H1 (cell line): ENCODE data around the gene ULBP3. TPM values are rescaled to one million over a fixed set of nuclear protein-coding genes. Genes with fewer than 3 reads are reported as not detected.

ENCODE experiments used
- CTCF ChIA-PET: fragments of 300-600 bp; sonication (Branson Sonifier 250); formaldehyde crosslinking; loops from one replicate; lab custom pipeline; 2021; ENCODE audit not compliant: partially characterized antibody; lab: Charles Lee
- POLR2A ChIA-PET: fragments of 300-600 bp; sonication (Branson Sonifier 250); formaldehyde crosslinking; loops from one replicate; lab custom pipeline; 2021; ENCODE audit warnings: inconsistent platforms; ENCODE audit not compliant: partially characterized antibody; lab: Charles Lee
- DNase-seq, 2 experiments: peaks; one replicate each; pipeline versions ENCODE4 v3.0.0 to v3.0.0-alpha.2; 2010 to 2022; ENCODE audit warnings: low spot score in 2 of 2, low read depth in 1 of 2, mixed read lengths in 1 of 2
- FAIRE-seq: peaks from 2 replicates; lab custom pipeline; 2011; peaks lifted over from hg19 to GRCh38; lab: Jason Lieb, UNC
- H2AFZ ChIP-seq: 2 replicates; pipeline ENCODE4 v1.8.1; 2012; ENCODE audit warnings: low read length, inconsistent platforms
- H2AK5ac ChIP-seq: 2 replicates; pipeline ENCODE4 v1.6.1; 2013; ENCODE audit warnings: low read depth, low read length
- H2BK120ac ChIP-seq: replicated peaks from 2 replicates; pipeline ENCODE3; 2013; ENCODE audit warnings: low read depth, low read length, inconsistent platforms
- H2BK12ac ChIP-seq: 2 replicates; pipeline ENCODE4 v1.6.1; 2013; ENCODE audit warnings: low read depth, low read length
- H2BK15ac ChIP-seq: 2 replicates; pipeline ENCODE4 v1.6.1; 2013; ENCODE audit warnings: low read length
- H2BK20ac ChIP-seq: 2 replicates; pipeline ENCODE4 v1.6.1; 2013; ENCODE audit warnings: low read length
- H2BK5ac ChIP-seq: 2 replicates; pipeline ENCODE4 v1.6.1; 2013; ENCODE audit warnings: low read depth, low read length
- H3K14ac ChIP-seq: 2 replicates; pipeline ENCODE4 v1.6.1; 2013; ENCODE audit warnings: inconsistent platforms; ENCODE audit not compliant: insufficient read length
- H3K18ac ChIP-seq: 2 replicates; pipeline ENCODE4 v1.6.1; 2013; ENCODE audit warnings: low read length; ENCODE audit errors: extremely low read depth
- H3K23ac ChIP-seq: 2 replicates; pipeline ENCODE4 v1.6.1; 2013; ENCODE audit warnings: inconsistent platforms; ENCODE audit not compliant: insufficient read length
- H3K23me2 ChIP-seq: 2 replicates; pipeline ENCODE4 v1.6.1; 2013; ENCODE audit warnings: low read depth, low read length
- H3K27ac ChIP-seq: 2 replicates; pipeline ENCODE4 v1.6.1; 2011; ENCODE audit warnings: low read depth, low read length, inconsistent platforms
- H3K27me3 ChIP-seq, 4 experiments: replicated peaks in 1 of 4; 1 replicate in 1 of 4; 2 replicates in 3 of 4; pipeline versions ENCODE4 v1.6.1 to v1.8.1; 2011 to 2013; ENCODE audit warnings: low read length in 3 of 4, mild to moderate bottlenecking in 3 of 4, inconsistent platforms in 2 of 4, mixed read lengths in 2 of 4, moderate library complexity in 1 of 4; ENCODE audit not compliant: control insufficient read depth in 3 of 4, insufficient read depth in 3 of 4; ENCODE audit errors: extremely low read depth in 1 of 4
- H3K36me3 ChIP-seq, 4 experiments: 2 replicates each; pipeline versions ENCODE4 v1.6.1 to v1.8.1; 2011 to 2013; ENCODE audit warnings: mild to moderate bottlenecking in 4 of 4, low read length in 3 of 4, moderate library complexity in 2 of 4, control low read depth in 1 of 4, inconsistent platforms in 1 of 4; ENCODE audit not compliant: insufficient read depth in 4 of 4, control insufficient read depth in 2 of 4
- H3K4ac ChIP-seq: replicated peaks from 2 replicates; pipeline ENCODE3; 2013; ENCODE audit warnings: low read length, low read depth, mixed read lengths, inconsistent platforms; ENCODE audit not compliant: insufficient read length
- H3K4me1 ChIP-seq, 4 experiments: replicated peaks in 1 of 4; 1 replicate in 1 of 4; 2 replicates in 3 of 4; pipeline versions ENCODE4 v1.6.1 to v1.8.1; 2011 to 2013; ENCODE audit warnings: low read length in 3 of 4, inconsistent platforms in 2 of 4, mixed read lengths in 1 of 4; ENCODE audit not compliant: insufficient read depth in 4 of 4, control insufficient read depth in 3 of 4
- H3K4me2 ChIP-seq, 2 experiments: 2 replicates each; pipeline versions ENCODE4 v1.6.1 to v1.8.1; 2011 to 2013; ENCODE audit warnings: low read depth in 2 of 2, low read length in 2 of 2, control low read depth in 1 of 2, inconsistent platforms in 1 of 2, mild to moderate bottlenecking in 1 of 2; ENCODE audit not compliant: insufficient read depth in 1 of 2
- H3K4me3 ChIP-seq, 4 experiments: fragments of 200-600, 300-600 bp in 1 of 4; sonication (generic), shearing (Covaris generic), sonication (Bioruptor Twin) in 1 of 4; 2 replicates each; pipeline versions ENCODE4 v1.5.1 to v1.8.1; 2011 to 2016; ENCODE audit warnings: low read length in 4 of 4, low read depth in 3 of 4, control low read depth in 2 of 4, inconsistent platforms in 2 of 4, mild to moderate bottlenecking in 2 of 4, mixed read lengths in 1 of 4, moderate library complexity in 1 of 4; ENCODE audit not compliant: insufficient read depth in 2 of 4; ENCODE audit errors: extremely low read depth in 1 of 4
- H3K56ac ChIP-seq: replicated peaks from 2 replicates; pipeline ENCODE3; 2013; ENCODE audit warnings: low read depth, mild to moderate bottlenecking, mixed read lengths, low read length, inconsistent platforms; ENCODE audit not compliant: insufficient read length
- H3K79me1 ChIP-seq: 2 replicates; pipeline ENCODE4 v1.6.1; 2013; ENCODE audit warnings: low read depth, low read length, control low read depth
- H3K79me2 ChIP-seq, 2 experiments: 2 replicates each; pipeline versions ENCODE4 v1.6.1 to v1.8.1; 2012 to 2013; ENCODE audit warnings: low read length in 2 of 2, mild to moderate bottlenecking in 2 of 2, inconsistent platforms in 1 of 2; ENCODE audit not compliant: insufficient read depth in 2 of 2, control insufficient read depth in 1 of 2
- H3K9ac ChIP-seq, 4 experiments: replicated peaks in 1 of 4; 1 replicate in 1 of 4; 2 replicates in 3 of 4; pipeline versions ENCODE4 v1.6.1 to v1.8.1; 2011 to 2013; ENCODE audit warnings: low read depth in 3 of 4, low read length in 3 of 4, control low read depth in 2 of 4, mild to moderate bottlenecking in 2 of 4, moderate library complexity in 2 of 4, inconsistent platforms in 1 of 4; ENCODE audit errors: extremely low read depth in 1 of 4
- H3K9me3 ChIP-seq, 2 experiments: 2 replicates each; pipeline versions ENCODE4 v1.6.1 to v1.8.1; 2012 to 2013; ENCODE audit warnings: mild to moderate bottlenecking in 2 of 2, moderate library complexity in 2 of 2, control low read depth in 1 of 2, inconsistent platforms in 1 of 2, low read depth in 1 of 2, low read length in 1 of 2, mixed read lengths in 1 of 2; ENCODE audit not compliant: insufficient read depth in 2 of 2
- H4K20me1 ChIP-seq, 2 experiments: replicated peaks in 1 of 2; 2 replicates each; pipeline versions ENCODE3 to v1.8.1; 2011 to 2013; ENCODE audit warnings: inconsistent platforms in 2 of 2, low read length in 2 of 2, mild to moderate bottlenecking in 1 of 2; ENCODE audit not compliant: insufficient read depth in 2 of 2, control insufficient read depth in 1 of 2
- H4K5ac ChIP-seq: 2 replicates; pipeline ENCODE4 v1.6.1; 2013; ENCODE audit warnings: low read length, low read depth, mixed read lengths, inconsistent platforms; ENCODE audit not compliant: insufficient read length
- H4K8ac ChIP-seq: 2 replicates; pipeline ENCODE4 v1.8.0; 2013; ENCODE audit warnings: mild to moderate bottlenecking, moderate library complexity, low read length, inconsistent platforms; ENCODE audit not compliant: insufficient read depth; ENCODE audit errors: extremely low read depth
- H4K91ac ChIP-seq: replicated peaks from 2 replicates; pipeline ENCODE3; 2013; ENCODE audit warnings: low read length, mixed read lengths, inconsistent platforms; ENCODE audit not compliant: insufficient read length
- CBX8 ChIP-seq: fragments of 300-800, 300-1000 bp; sonication (generic); IDR thresholded peaks from 2 replicates; pipeline ENCODE4 v1.7.1; 2016; ENCODE audit warnings: low read depth, low read length, borderline replicate concordance
- MAFK ChIP-seq: IDR thresholded peaks from 2 replicates; pipeline ENCODE4 v1.6.1; 2012; ENCODE audit warnings: low read depth, mild to moderate bottlenecking, improper control_type of control experiment, low read length
- POLR2A ChIP-seq, 2 experiments: IDR thresholded peaks; 1 replicate in 1 of 2; 2 replicates in 1 of 2; pipeline ENCODE4 v1.6.1; 2011; ENCODE audit warnings: low read depth in 2 of 2, low read length in 2 of 2, mild to moderate bottlenecking in 2 of 2; ENCODE audit errors: control extremely low read depth in 1 of 2
- SIX5 ChIP-seq: IDR thresholded peaks from 2 replicates; pipeline ENCODE4 v1.6.1; 2011; ENCODE audit warnings: mild to moderate bottlenecking, low read depth, low read length
- TAF7 ChIP-seq: optimal IDR thresholded peaks from 2 replicates; pipeline ENCODE3; 2011; ENCODE audit warnings: low read depth, mild to moderate bottlenecking, inconsistent platforms, low read length, moderate library complexity, borderline replicate concordance
- WGBS, 2 experiments: shearing (Covaris generic) in 1 of 2; methylation state at CpG; one replicate each; pipeline versions ENCODE4 v1.1.6 to v1.1.7; 2013 to 2015; ENCODE audit warnings: low lambda C conversion rate in 2 of 2, mixed read lengths in 2 of 2, inconsistent platforms in 1 of 2, low coverage in 1 of 2, missing lambda C conversion rate in 1 of 2; ENCODE audit not compliant: insufficient replicate concordance in 2 of 2, insufficient coverage in 1 of 2, insufficient read length in 1 of 2; ENCODE audit errors: extremely low coverage in 1 of 2, missing lambda C conversion rate in 1 of 2; 5-methylcytosine and 5-hydroxymethylcytosine counted together
- polyA plus RNA-seq, 7 experiments: library from polyadenylated mRNA; depleted of rRNA in 3 of 7; stranded (reverse) in 5 of 7; unstranded in 2 of 7; fragments of >200 nt in 5 of 7; fragments of 200-250 nt in 2 of 7; gene quantifications; 1 replicate in 5 of 7; 2 replicates in 1 of 7; 4 replicates in 1 of 7; pipeline versions ENCODE4 v1.2.1 to v1.2.3, GENCODE V29; 2011 to 2013; ENCODE audit warnings: missing spikeins in 2 of 7, mixed read lengths in 2 of 7
- total RNA-seq: library from RNA; stranded (reverse); fragmentation: NEBNext Ultra II Directional; extraction: Animal tissue kit (Norgen Biotek cat#: 25700); gene quantifications from 2 replicates; pipeline ENCODE4 v1.2.1, GENCODE V29; 2021
- TF ChIP-seq, protein P1 (sequence below), 3 experiments: IDR thresholded peaks; 1 replicate in 2 of 3; 2 replicates in 1 of 3; pipeline versions ENCODE4 v1.5.1 to v1.6.1; 2011; ENCODE audit warnings: low read length in 3 of 3, mild to moderate bottlenecking in 3 of 3, inconsistent platforms in 2 of 3, low read depth in 1 of 3, moderate library complexity in 1 of 3; ENCODE audit not compliant: insufficient read depth in 1 of 3; ENCODE audit errors: control extremely low read depth in 1 of 3
- TF ChIP-seq, protein P2 (sequence below): IDR thresholded peaks from 2 replicates; pipeline ENCODE4 v1.6.1; 2012; ENCODE audit warnings: inconsistent platforms

Gene ULBP3
- total and polyA plus RNA-seq, 2 of the 8 experiments (the other 6 are each of a cell fraction or from before 2014, with no cell fraction given) = 1.9 to 4.2 TPM

DNA sequence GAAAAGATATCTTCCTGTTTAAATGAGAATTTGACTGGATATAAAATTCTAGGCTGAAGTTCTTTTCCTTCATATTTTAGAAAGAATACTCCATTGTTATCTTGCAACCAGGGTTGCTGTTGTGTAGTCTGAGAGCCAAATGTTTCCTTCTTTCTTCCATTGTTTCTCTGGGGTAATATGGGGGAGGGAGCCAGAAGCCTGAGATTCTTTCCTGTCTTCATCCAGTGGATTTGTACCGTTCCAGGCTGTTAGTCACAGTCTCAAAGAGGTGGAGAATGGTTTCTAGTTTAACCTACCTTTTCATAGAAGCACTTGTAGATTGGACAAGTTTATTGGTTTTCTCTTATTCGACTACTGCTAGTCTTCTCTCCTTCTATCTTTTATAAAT lies 6.1 kb upstream of the ULBP3 start:
- Histone ChIP-seq H3K23ac (no peak overlapping the region), H3K27ac (no peak overlapping the region), H2BK120ac (no peak overlapping the region), H3K4me3 (no peak overlapping the region), H3K18ac (no peak overlapping the region), H4K20me1 (peaks cover 0 to 1% of the 10 kb centered on the region in 2 experiments), H2BK15ac (no peak overlapping the region), H2BK5ac (no peak overlapping the region), H3K79me2 (no peaks in the 10 kb centered on the region), H3K9ac (no peak overlapping the region), H3K14ac (no peak overlapping the region), H4K5ac (no peak overlapping the region), H2BK20ac (no peak overlapping the region), H3K9me3 (no peaks in the 10 kb centered on the region), H3K79me1 (no peaks in the 10 kb centered on the region), H3K4me2 (no peak overlapping the region), H2AK5ac (no peak overlapping the region), H4K91ac (no peak overlapping the region), H3K4ac (no peak overlapping the region), H3K56ac (no peak overlapping the region), H4K8ac (no peak overlapping the region), H3K23me2 (no peaks in the 10 kb centered on the region), H3K27me3 (peaks cover 0 to under 1% (median under 1%) of the 10 kb centered on the region in 4 experiments; a peak in 3 of 7 replicates), H2AFZ (no peak overlapping the region), H3K36me3 (no peaks in the 10 kb centered on the region), H2BK12ac (no peak overlapping the region), H3K4me1 (peaks cover 0 to 3% (median 1%) of the 10 kb centered on the region in 4 experiments; a peak in 2 of 7 replicates)
- ChIA-PET CTCF (interaction anchor here (1.2 to 7.6 kb wide), 3 partner anchors 259 to 321 kb away, joined by 3 to 52 read pairs (median 4); no protein-coding TSS in a partner anchor), POLR2A (no interaction called here)
- no peak for TF ChIP-seq MAFK
- no peak for TF ChIP-seq TAF7
- TF ChIP-seq, protein P1, sequence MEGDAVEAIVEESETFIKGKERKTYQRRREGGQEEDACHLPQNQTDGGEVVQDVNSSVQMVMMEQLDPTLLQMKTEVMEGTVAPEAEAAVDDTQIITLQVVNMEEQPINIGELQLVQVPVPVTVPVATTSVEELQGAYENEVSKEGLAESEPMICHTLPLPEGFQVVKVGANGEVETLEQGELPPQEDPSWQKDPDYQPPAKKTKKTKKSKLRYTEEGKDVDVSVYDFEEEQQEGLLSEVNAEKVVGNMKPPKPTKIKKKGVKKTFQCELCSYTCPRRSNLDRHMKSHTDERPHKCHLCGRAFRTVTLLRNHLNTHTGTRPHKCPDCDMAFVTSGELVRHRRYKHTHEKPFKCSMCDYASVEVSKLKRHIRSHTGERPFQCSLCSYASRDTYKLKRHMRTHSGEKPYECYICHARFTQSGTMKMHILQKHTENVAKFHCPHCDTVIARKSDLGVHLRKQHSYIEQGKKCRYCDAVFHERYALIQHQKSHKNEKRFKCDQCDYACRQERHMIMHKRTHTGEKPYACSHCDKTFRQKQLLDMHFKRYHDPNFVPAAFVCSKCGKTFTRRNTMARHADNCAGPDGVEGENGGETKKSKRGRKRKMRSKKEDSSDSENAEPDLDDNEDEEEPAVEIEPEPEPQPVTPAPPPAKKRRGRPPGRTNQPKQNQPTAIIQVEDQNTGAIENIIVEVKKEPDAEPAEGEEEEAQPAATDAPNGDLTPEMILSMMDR (IDR thresholded peaks at IDR 0.05; ENCODE audit: control extremely low read depth in 1 of 3, insufficient read depth in 1 of 3, low read depth in 1 of 3, low read length in 3 of 3) = no peak
- no peak for TF ChIP-seq CBX8
- no peak for TF ChIP-seq POLR2A (IDR thresholded peaks at IDR 0.05; ENCODE audit: control extremely low read depth in 1 of 2, low read depth in 2 of 2, low read length in 2 of 2)
- TF ChIP-seq SIX5 = no peak
- TF ChIP-seq, protein P2, sequence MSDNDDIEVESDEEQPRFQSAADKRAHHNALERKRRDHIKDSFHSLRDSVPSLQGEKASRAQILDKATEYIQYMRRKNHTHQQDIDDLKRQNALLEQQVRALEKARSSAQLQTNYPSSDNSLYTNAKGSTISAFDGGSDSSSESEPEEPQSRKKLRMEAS = no peak
- FAIRE-seq (no peak), DNase-seq (no peak)
- WGBS, 2 experiments = 79% methylated on average over 2 of the region's 2 CpGs; no CpG with 5 or more reads in 1 of the 2 experiments
